Measurements from ENCODE around the gene SLC22A9.
"Not testable (repeated sequence)": the region's sequence is repeated elsewhere in the genome, so short reads cannot be mapped to it uniquely, and the experiment has no call there.

Gene SLC22A9

DNA sequence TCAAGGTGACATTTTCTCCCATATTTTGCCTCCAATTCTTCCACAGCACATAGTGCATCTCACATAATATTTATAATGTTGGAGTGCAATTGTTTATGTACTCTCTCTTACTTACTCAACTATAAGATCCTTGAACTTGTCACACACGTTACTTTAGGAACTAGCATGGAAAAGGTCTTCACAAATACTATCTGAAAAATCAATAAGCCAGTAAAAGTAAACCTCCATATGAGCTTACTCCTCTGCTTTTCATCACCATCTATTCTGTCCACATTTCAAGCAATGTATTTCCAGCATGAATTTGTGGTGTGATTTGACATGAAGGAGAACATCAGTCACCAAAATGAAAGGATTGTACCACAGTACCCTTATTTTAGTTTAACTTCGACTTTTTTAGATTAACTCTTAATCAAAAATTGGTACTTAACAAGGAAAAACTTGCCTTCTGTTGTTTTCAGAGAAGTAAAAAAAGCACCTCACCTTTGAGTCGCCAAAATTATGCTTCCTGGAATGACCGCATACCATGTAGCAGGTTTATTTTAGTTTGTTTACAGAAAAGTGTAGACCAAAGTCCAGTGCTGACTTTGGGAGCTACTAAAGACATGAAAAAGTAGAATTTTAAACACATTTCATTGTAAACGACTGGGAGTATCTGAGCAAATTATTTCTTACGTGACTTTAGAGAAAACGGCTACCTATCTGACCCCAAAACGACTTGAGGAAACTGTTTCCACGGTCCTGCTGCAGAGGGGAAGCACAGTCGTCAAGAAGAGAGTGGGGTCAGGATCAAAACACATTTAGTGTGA is at the start of gene SLC22A9:
Gene SLC22A9, plus strand, starts transcription at position 621 of the 806 bp plus-strand sequence. CDS start 272 bp downstream, outside the sequence.
- DNase-seq (ENCODE audit: low spot score) = no peak
- TF ChIP-seq, protein P1, sequence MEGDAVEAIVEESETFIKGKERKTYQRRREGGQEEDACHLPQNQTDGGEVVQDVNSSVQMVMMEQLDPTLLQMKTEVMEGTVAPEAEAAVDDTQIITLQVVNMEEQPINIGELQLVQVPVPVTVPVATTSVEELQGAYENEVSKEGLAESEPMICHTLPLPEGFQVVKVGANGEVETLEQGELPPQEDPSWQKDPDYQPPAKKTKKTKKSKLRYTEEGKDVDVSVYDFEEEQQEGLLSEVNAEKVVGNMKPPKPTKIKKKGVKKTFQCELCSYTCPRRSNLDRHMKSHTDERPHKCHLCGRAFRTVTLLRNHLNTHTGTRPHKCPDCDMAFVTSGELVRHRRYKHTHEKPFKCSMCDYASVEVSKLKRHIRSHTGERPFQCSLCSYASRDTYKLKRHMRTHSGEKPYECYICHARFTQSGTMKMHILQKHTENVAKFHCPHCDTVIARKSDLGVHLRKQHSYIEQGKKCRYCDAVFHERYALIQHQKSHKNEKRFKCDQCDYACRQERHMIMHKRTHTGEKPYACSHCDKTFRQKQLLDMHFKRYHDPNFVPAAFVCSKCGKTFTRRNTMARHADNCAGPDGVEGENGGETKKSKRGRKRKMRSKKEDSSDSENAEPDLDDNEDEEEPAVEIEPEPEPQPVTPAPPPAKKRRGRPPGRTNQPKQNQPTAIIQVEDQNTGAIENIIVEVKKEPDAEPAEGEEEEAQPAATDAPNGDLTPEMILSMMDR (IDR thresholded peaks at IDR 0.05; ENCODE audit: extremely low read depth, missing control alignments) = no peak

DNA sequence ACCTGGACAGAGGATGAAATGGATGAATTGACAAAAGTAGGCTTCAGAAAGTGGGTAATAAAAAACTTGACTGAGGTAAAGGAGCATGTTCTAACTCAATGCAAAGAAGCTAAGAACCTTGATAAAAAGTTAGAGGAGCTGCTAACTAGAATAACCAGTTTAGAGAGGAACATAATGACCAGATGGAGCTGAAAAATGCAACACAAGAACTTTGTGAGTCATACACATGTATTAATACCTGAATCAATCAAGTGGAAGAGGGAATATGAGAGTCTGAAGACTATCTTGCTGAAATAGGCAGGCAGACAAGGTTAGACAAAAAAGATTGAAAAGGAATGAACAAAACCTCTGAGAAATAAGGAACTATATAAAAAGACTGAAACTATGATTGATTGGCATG is 47.9 kb upstream of the SLC22A9 start:
- no peak for DNase-seq (ENCODE audit: low spot score)
- TF ChIP-seq, protein P1 (IDR thresholded peaks at IDR 0.05; ENCODE audit: extremely low read depth, missing control alignments) = no peak

DNA sequence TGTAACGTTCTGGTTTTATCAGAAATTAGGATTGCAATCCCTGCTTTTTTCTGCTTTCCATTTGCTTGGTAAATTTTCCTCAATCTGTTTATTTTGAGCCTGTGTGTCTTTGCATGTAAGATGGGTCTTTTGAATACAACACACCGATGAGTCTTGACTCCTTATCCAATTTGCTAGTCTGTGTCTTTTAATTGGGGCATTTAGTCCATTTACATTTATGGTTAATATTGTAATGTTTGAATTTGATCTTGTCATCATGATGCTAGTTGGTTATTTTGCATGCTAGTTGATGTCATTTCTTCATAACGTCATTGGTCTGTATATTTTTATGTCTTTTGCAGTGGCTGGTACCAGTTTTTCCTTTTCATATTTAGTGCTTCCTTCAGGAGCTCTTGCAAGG is 34.5 kb upstream of the SLC22A9 start:
- DNase-seq (ENCODE audit: low spot score) = not testable (repeated sequence)

DNA sequence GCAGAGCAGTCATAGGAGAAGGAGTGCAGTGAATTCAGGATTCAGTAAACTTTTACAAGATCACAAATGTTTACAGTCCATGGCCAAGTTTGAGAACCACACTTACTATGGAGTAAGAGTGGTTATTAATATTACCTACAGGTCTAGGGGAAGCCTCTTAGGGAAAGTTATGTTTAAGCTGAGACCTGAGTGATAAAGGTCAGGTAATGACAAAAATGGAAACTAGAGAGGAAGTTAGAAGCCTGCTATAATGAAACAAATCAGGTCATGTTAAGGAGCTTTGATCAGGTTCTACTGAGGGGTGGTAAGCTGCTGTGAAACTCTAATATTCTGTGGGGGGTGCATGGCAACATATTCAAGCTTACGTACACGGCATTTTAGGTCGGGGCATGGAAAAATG is 32.5 kb upstream of the SLC22A9 start:
- DNase-seq (ENCODE audit: low spot score) = no peak
- TF ChIP-seq, protein P1 (IDR thresholded peaks at IDR 0.05; ENCODE audit: extremely low read depth, missing control alignments) = no peak

DNA sequence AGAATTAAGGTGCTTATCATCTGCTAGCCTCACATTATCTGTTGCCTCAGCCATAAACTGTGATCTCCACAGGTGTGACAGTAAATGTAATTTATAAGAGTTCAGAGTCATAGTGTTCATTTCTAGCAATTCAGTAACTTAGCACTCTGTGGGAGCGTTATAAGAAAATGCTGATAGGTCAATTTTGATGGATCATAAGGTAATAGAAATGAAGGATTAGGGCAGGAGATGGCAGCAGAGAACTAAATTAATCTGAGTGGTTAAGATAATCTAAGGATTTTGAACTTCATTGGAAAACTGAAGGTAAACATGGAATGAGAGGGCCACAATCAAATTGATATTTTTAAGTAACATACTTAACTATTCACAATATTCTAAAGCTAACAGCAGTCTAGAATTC is 26.5 kb upstream of the SLC22A9 start:
- DNase-seq (ENCODE audit: low spot score) = no peak
- TF ChIP-seq, protein P1 (IDR thresholded peaks at IDR 0.05; ENCODE audit: extremely low read depth, missing control alignments) = no peak

DNA sequence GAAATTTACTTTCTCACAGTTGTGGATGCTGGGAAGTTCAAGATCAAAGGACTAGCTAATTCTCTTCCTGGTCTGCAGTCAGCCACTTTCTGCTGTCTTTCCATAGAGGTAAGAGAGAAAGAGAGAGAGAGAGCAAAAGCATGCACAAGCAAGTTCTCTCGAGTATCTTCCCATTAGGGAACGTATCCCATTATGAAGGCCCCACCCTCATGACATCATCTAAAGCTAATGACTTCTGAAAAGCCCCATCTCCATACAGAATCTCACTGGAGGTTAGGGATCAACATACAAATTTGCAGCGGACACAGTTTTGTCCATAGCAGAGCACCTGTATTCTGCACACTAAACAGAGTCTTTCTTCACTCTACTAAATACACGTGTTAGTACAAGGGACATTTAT is 17.4 kb upstream of the SLC22A9 start:
- TF ChIP-seq, protein P1 (IDR thresholded peaks at IDR 0.05; ENCODE audit: extremely low read depth, missing control alignments) = no peak
- no peak for DNase-seq (ENCODE audit: low spot score)

DNA sequence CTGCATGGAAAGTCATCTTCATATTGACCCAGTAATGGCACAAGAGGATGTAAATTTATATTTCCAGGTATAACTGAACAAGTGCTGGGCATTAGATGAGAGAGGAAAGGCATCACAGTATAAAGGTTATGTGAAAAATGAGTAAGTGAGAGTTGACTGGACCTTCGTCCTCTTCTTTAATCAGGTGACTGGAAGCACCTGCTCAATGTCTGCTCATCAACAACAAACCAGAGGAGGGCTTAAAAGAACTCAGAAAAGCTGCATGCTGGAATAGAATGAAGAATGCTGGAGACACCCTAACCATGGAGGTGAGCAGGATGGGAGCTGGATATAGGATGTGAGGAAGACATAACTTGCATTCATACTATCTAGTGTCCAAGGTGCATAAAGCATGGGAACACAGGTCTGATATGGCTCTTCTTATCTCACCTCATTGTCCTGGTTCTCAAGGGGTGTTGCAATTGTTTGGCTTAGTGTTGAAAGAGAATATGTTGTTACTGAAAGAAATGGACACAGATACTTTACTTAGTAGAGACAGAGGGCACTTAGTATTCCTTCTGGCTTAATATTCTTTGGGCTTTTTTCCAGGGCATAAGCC is 7.3 kb upstream of the SLC22A9 start:
- TF ChIP-seq, protein P1 (IDR thresholded peaks at IDR 0.05; ENCODE audit: extremely low read depth, missing control alignments) = no peak
- no peak for DNase-seq (ENCODE audit: low spot score)
